Measurements from ENCODE around the gene RIMKLB.
A peak's percentile ranks its signal among the peaks of the same experiment; 100 is the strongest.

RIMKLB gene

DNA sequence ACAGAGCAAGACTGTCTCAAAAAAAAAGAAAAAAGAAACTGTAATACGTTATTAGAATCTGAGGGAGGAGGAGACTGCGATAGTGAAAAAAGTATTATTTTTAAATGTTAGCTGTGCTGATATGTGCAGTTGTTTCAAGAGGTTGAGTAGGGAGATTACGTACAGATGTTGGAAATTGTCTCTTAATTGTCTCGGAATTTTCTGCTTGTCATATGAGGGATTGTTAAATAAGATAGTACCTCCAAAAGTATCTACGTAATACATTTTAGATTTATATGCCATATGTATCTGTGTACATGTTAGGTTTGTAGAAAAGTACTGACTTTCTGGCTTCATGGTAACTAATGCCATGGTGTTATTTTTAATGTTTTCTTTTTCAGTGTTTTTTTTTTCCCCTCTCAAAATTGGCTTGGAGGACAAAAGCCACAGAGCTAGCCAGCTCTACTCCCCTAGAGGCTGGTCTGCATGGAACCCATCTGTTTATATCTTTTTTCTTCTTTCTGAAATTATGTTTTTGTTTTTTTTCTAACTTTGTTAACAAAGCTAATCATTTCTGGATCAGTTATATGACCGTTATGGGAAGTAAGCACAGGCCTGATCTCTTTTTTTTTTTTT, 3.4 kb downstream of the RIMKLB start:
- 100% methylated on average over 1 of the region's 6 CpGs for WGBS (ENCODE audit: extremely low coverage, insufficient coverage, insufficient read length)
- H3K27ac ChIP-seq (ENCODE audit: low read depth, low read length): no peak overlapping the region

DNA sequence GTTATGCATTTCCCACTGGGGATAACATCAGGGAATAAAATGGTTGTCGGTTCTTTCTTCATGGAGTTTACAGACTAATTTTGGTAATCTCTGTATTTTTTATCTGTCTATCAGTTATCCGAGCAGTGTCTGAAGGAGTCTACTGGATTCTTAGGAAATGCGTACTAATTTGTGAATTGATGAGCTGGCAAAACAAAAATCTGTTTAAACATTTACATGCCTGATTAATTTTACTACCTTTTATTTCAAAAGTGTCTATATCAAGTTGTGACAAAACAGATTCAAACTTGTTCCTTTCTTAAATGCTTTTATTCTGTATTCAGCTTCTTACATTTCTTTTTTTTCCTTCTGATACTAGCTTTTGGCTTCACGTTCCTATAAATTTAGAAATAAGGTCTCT, 4.4 kb downstream of the RIMKLB start:
- no peak overlapping the region for H2BK12ac ChIP-seq (ENCODE audit: low read length)
- no peak overlapping the region for H4K8ac ChIP-seq (ENCODE audit: low read depth, low read length)
- H3K9ac ChIP-seq (ENCODE audit: low read length): no peak overlapping the region
- H3K23ac ChIP-seq (ENCODE audit: low read length): no peak overlapping the region
- no peaks in the 10 kb centered on the region for H3K27me3 ChIP-seq (ENCODE audit: insufficient read depth, low read length)
- H3K18ac ChIP-seq (ENCODE audit: low read length): no peak overlapping the region
- H2BK120ac ChIP-seq (ENCODE audit: insufficient read depth, low read length, poor library complexity): no peak overlapping the region
- H3K36me3 ChIP-seq (ENCODE audit: control insufficient read depth in 1 of 2, insufficient read depth in 2 of 2, low read length in 2 of 2): peaks cover 3 to 5% of the 10 kb centered on the region in 2 experiments
- no peak overlapping the region for H2BK5ac ChIP-seq (ENCODE audit: low read depth, low read length, poor library complexity)
- peaks cover 0 to 3% of the 10 kb centered on the region in 2 experiments for H3K4me1 ChIP-seq (ENCODE audit: control insufficient read depth in 1 of 2, insufficient read depth in 2 of 2, low read length in 2 of 2)
- H2AK5ac ChIP-seq (ENCODE audit: low read length): no peak overlapping the region
- H3K4me2 ChIP-seq (ENCODE audit: low read length): no peak overlapping the region
- H3K4ac ChIP-seq (ENCODE audit: low read depth, low read length): no peak overlapping the region
- H4K91ac ChIP-seq (ENCODE audit: low read depth, low read length): no peak overlapping the region
- H3K27ac ChIP-seq (ENCODE audit: low read depth, low read length): no peak overlapping the region
- no CpG with 5 or more reads among the region's 4 CpGs for WGBS (ENCODE audit: extremely low coverage, insufficient coverage, insufficient read length)
- H3K79me1 ChIP-seq (ENCODE audit: low read length): peaks cover 12% of the 10 kb centered on the region
- H3K79me2 ChIP-seq (ENCODE audit: control insufficient read depth, insufficient read depth, low read length, poor library complexity): peaks cover 31% of the 10 kb centered on the region
- no peak overlapping the region for H3K4me3 ChIP-seq (ENCODE audit: low read depth, low read length)
- no peak overlapping the region for H4K12ac ChIP-seq (ENCODE audit: low read depth, low read length)
- no peak overlapping the region for H2AFZ ChIP-seq (ENCODE audit: insufficient read depth, low read length, poor library complexity)
- H3K14ac ChIP-seq (ENCODE audit: low read length): no peak overlapping the region
- DNase-seq: no peak
- H3K9me3 ChIP-seq (ENCODE audit: insufficient read depth, low read depth, low read length): no peaks in the 10 kb centered on the region

More for the DNA sequence above, 3.4 kb downstream of the RIMKLB start:
- H3K36me3 ChIP-seq (ENCODE audit: control insufficient read depth in 1 of 2, insufficient read depth in 2 of 2, low read length in 2 of 2): peaks cover 3 to 5% of the 10 kb centered on the region in 2 experiments
- no peak overlapping the region for H4K8ac ChIP-seq (ENCODE audit: low read depth, low read length)
- no peak overlapping the region for H2BK12ac ChIP-seq (ENCODE audit: low read length)
- H3K14ac ChIP-seq (ENCODE audit: low read length): no peak overlapping the region
- H3K79me2 ChIP-seq (ENCODE audit: control insufficient read depth, insufficient read depth, low read length, poor library complexity): peaks cover 30% of the 10 kb centered on the region
- no peak overlapping the region for H2AK5ac ChIP-seq (ENCODE audit: low read length)
- H3K79me1 ChIP-seq (ENCODE audit: low read length): peaks cover 15% of the 10 kb centered on the region
- no peak overlapping the region for H3K18ac ChIP-seq (ENCODE audit: low read length)
- H2AFZ ChIP-seq (ENCODE audit: insufficient read depth, low read length, poor library complexity): no peak overlapping the region
- no peaks in the 10 kb centered on the region for H3K9me3 ChIP-seq (ENCODE audit: insufficient read depth, low read depth, low read length)
- no peak overlapping the region for H3K9ac ChIP-seq (ENCODE audit: low read length)
- no peak overlapping the region for H2BK120ac ChIP-seq (ENCODE audit: insufficient read depth, low read length, poor library complexity)
- no peaks in the 10 kb centered on the region for H3K27me3 ChIP-seq (ENCODE audit: insufficient read depth, low read length)
- no peak overlapping the region for H3K4me2 ChIP-seq (ENCODE audit: low read length)
- no peak for DNase-seq
- no peak overlapping the region for H4K12ac ChIP-seq (ENCODE audit: low read depth, low read length)
- no peak overlapping the region for H4K91ac ChIP-seq (ENCODE audit: low read depth, low read length)
- no peak overlapping the region for H2BK5ac ChIP-seq (ENCODE audit: low read depth, low read length, poor library complexity)
- H3K4me3 ChIP-seq (ENCODE audit: low read depth, low read length): no peak overlapping the region
- H3K4ac ChIP-seq (ENCODE audit: low read depth, low read length): peak overlapping the region; percentile 86
- H3K4me1 ChIP-seq (ENCODE audit: control insufficient read depth in 1 of 2, insufficient read depth in 2 of 2, low read length in 2 of 2): peaks cover 0 to 5% of the 10 kb centered on the region in 2 experiments
- no peak overlapping the region for H3K23ac ChIP-seq (ENCODE audit: low read length)

DNA sequence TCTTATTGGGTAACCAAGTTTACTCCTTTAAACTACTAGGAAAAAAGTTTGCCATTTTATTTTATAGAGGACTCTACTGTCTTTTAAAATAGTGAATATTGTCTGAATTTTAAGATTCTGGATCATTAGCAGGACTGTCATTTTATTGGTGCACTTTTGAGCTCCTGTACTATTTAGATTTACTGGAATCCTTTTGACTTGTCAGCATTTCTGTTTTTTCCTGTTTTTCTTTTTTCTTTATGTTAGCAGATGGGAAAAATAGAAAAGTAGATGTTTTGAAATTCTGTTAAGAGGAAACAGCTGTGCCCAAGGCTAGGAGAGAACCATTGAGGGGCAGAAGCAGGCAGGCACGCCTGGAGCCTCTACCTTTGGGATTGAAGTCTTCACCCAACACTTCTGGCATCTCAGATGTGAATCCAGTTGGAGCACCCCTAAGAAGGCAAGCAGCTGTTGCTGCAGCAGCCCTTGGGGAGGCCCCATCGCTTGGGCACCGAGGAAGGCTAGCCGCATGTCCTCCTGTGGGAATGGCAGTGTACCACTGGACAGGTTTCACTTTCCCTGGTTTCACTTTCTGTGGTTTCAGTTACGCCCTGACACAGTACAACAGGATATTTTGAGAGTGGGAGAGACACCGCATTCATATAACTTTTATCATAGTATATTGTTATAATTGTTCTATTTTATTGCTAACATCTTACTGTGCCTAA, 11.5 kb downstream of the RIMKLB start:
- Histone ChIP-seq H3K79me2 (ENCODE audit: control insufficient read depth, insufficient read depth, low read length, poor library complexity) (peaks cover 22% of the 10 kb centered on the region), H3K14ac (ENCODE audit: low read length) (no peak overlapping the region), H3K4me1 (ENCODE audit: control insufficient read depth in 1 of 2, insufficient read depth in 2 of 2, low read length in 2 of 2) (no peaks in the 10 kb centered on the region), H4K91ac (ENCODE audit: low read depth, low read length) (no peak overlapping the region), H2BK12ac (ENCODE audit: low read length) (no peak overlapping the region), H4K8ac (ENCODE audit: low read depth, low read length) (no peak overlapping the region), H4K12ac (ENCODE audit: low read depth, low read length) (no peak overlapping the region), H2BK5ac (ENCODE audit: low read depth, low read length, poor library complexity) (no peak overlapping the region), H3K9me3 (ENCODE audit: insufficient read depth, low read depth, low read length) (no peaks in the 10 kb centered on the region), H3K27ac (ENCODE audit: low read depth, low read length) (no peak overlapping the region), H3K79me1 (ENCODE audit: low read length) (no peaks in the 10 kb centered on the region), H3K18ac (ENCODE audit: low read length) (no peak overlapping the region), H3K27me3 (ENCODE audit: insufficient read depth, low read length) (no peaks in the 10 kb centered on the region), H3K23ac (ENCODE audit: low read length) (no peak overlapping the region), H2AK5ac (ENCODE audit: low read length) (no peak overlapping the region), H3K4me2 (ENCODE audit: low read length) (no peak overlapping the region), H2BK120ac (ENCODE audit: insufficient read depth, low read length, poor library complexity) (no peak overlapping the region), H3K9ac (ENCODE audit: low read length) (no peak overlapping the region), H3K4me3 (ENCODE audit: low read depth, low read length) (no peak overlapping the region), H2AFZ (ENCODE audit: insufficient read depth, low read length, poor library complexity) (no peak overlapping the region), H3K4ac (ENCODE audit: low read depth, low read length) (peak overlapping the region; percentile 89), H3K36me3 (ENCODE audit: control insufficient read depth in 1 of 2, insufficient read depth in 2 of 2, low read length in 2 of 2) (peaks cover 10 to 12% of the 10 kb centered on the region in 2 experiments)
- WGBS (ENCODE audit: extremely low coverage, insufficient coverage, insufficient read length): no CpG with 5 or more reads among the region's 6 CpGs
- no peak for DNase-seq

DNA sequence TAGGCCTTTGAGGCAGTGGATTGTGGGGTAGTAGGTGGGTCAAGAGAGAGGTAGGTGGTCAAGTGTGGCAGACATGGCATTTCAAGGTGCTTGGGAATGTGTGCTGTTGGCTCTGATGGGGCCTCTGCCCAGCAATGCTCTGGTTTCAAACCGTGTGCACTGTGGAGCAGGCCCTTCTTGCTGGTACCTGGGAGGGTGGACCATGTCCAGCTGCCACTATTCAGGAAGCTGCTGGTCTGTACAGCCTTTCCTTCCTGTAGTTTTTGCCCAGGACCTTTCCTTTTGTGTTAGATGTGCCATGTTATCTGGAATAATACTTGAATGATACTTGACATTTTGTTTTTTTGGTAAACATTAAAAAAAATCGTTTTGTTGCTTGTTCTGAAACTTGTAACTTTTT, 14.8 kb downstream of the RIMKLB start:
- Histone ChIP-seq H3K4ac (ENCODE audit: low read depth, low read length) (peak overlapping the region; percentile 53), H3K27me3 (ENCODE audit: insufficient read depth, low read length) (no peaks in the 10 kb centered on the region), H2BK12ac (ENCODE audit: low read length) (no peak overlapping the region), H2BK120ac (ENCODE audit: insufficient read depth, low read length, poor library complexity) (no peak overlapping the region), H3K4me3 (ENCODE audit: low read depth, low read length) (no peak overlapping the region), H3K36me3 (ENCODE audit: control insufficient read depth in 1 of 2, insufficient read depth in 2 of 2, low read length in 2 of 2) (peaks cover 11 to 16% of the 10 kb centered on the region in 2 experiments), H3K18ac (ENCODE audit: low read length) (no peak overlapping the region), H2AK5ac (ENCODE audit: low read length) (no peak overlapping the region), H4K8ac (ENCODE audit: low read depth, low read length) (no peak overlapping the region), H4K91ac (ENCODE audit: low read depth, low read length) (no peak overlapping the region), H3K9ac (ENCODE audit: low read length) (no peak overlapping the region), H2AFZ (ENCODE audit: insufficient read depth, low read length, poor library complexity) (no peak overlapping the region), H3K14ac (ENCODE audit: low read length) (no peak overlapping the region), H3K23ac (ENCODE audit: low read length) (no peak overlapping the region), H4K12ac (ENCODE audit: low read depth, low read length) (no peak overlapping the region), H3K79me1 (ENCODE audit: low read length) (no peaks in the 10 kb centered on the region), H3K4me2 (ENCODE audit: low read length) (no peak overlapping the region), H2BK5ac (ENCODE audit: low read depth, low read length, poor library complexity) (no peak overlapping the region), H3K27ac (ENCODE audit: low read depth, low read length) (no peak overlapping the region), H3K9me3 (ENCODE audit: insufficient read depth, low read depth, low read length) (no peaks in the 10 kb centered on the region), H3K4me1 (ENCODE audit: control insufficient read depth in 1 of 2, insufficient read depth in 2 of 2, low read length in 2 of 2) (no peaks in the 10 kb centered on the region), H3K79me2 (ENCODE audit: control insufficient read depth, insufficient read depth, low read length, poor library complexity) (peaks cover 12% of the 10 kb centered on the region)
- DNase-seq: no peak
- no CpG with 5 or more reads among the region's 2 CpGs for WGBS (ENCODE audit: extremely low coverage, insufficient coverage, insufficient read length)

Measured in trophoblast cell (in vitro differentiated cells and primary cell).